GM21423 (cell line): ENCODE measurements around the gene TBCD.
"Not testable (repeated sequence)": the region's sequence is repeated elsewhere in the genome, so short reads cannot be mapped to it uniquely, and the experiment has no call there.

Source experiments
- ATAC-seq: cut with Tn5 transposase; IDR thresholded peaks from one replicate; pipeline ENCODE4 v1.9.1; 2021; ENCODE audit warnings: mild to moderate bottlenecking, moderate library complexity; ENCODE audit not compliant: unreplicated experiment

The TBCD gene

GRCh38 chr17:82964451-82964850 is 212.6 kb downstream of the TBCD start:
- not testable (repeated sequence) for ATAC-seq

- no peak for ATAC-seq
Measured at GRCh38 chr17:82964851-82965341, 213.0 kb downstream of the TBCD start.

DNA sequence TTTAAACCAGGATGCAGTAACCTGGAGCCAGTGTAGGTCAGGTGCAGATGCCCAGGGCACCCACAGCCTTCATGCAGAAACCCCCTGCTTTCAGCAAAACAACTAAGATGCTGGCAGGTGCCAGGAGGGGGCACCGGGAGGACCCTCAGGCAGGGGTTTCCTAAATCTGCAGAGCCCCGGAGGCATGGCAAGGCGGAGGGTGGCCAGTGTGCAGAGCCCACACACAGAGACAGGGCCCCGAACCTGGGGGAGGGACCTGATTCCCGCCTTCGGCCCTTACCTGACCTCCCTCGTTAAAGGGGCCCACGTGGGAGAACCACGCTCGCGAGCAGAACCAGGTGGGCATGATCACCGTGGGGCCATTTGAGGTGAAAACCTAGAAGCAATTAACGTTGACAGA is 213.5 kb downstream of the TBCD start:
- ATAC-seq, result no peak

GRCh38 chr17:82966415-82966814 is 214.6 kb downstream of the TBCD start:
- no peak for ATAC-seq

DNA sequence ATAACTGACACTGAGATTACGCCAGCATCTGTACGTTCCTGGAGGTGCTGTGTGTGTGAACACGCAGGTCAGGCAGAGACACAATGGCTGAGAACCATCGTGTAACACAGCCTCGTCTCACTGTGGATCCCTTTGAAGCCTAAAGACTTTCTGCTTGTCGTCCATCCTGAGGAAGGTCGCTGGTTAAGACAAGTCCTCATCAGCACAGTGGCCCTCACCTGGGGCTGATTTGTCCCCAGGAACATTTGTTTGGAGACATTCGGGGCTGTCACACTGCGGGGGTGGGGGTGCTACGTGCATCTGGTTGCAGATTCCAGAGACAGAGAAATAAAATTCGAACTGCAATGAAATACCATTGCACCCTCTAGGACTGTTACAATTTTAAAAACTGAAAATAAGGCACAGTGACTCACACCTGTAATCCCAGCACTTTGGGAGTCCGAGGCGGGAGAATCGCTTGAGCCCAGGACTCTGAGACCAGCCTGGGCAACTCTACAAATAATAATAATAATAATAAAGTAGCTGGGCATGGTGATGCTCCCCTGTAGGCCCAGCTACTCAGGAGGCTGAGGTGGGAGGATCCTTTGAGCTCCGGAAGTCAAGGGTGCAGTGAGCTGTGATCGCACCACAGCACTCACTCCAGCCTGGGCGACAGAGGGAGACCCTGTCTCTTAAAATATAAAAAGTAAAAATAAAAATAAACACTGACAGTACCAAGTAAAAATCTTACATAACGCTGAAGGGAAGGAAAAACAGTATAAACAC is 215.6 kb downstream of the TBCD start:
- no peak for ATAC-seq

DNA sequence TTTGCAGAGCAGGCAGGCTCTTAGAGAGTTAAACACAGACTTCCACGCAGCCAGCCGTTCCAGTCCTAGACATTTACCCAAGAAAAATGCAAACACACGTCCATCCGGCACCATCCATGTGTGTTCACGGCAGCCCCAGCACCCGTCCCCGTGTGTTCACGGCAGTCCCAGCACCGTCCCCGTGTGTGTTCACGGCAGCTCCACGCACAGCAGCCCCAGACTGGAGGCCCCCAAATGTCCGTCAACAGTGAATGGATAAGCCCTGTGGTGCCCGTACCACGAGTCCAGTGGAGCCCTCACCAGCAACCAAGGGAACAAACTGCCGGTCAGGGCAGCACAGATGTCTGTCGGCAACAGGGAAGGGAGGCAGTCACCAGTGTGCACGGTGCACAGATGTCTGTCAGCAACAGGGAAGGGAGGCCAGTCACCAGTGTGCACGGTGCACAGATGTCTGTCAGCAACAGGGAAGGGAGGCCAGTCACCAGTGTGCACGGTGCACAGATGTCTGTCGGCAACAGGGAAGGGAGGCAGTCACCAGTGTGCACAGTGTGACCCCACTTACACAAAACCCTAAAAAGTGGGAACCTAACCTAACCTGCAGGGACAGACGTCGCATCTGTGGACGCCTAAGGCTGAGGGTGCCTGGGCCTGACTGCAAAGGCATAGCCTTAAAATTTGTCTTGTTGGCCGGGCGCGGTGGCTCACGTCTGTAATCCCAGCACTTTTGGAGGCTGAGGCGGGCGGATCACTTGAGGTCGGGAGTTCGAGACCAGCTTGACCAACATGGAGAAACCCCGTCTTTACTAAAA is 216.4 kb downstream of the TBCD start:
- ATAC-seq, result not testable (repeated sequence)

GRCh38 chr17:82970067-82970466 is 218.2 kb downstream of the TBCD start:
- ATAC-seq, result no peak

- ATAC-seq, result no peak
Measured at GRCh38 chr17:82970818-82971590, 219.1 kb downstream of the TBCD start.

DNA sequence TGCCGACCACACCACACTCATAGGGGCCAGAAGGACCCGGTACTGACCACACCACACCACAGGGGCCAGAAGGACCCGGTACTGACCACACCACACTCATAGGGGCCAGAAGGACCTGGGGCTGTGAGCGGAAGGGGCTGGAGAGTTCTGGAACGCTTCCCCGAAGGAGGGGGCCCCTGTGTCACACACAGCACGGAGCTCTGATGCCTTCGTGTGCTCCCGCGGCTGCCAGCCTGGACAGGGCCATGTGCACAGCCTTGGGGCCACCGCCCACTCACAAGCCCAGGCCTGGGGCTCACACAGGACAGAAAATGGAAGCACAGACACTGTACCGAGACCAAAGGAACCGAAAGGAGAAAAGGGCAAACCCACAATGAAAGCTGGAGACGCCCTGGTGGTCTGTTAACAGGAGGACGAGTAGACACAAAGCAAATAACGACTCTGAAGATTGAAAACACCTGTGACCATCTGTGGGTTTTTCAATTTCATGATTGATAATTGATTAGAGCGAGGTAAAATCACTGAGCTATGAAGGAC is 221.0 kb downstream of the TBCD start:
- ATAC-seq, result no peak

GRCh38 chr17:82973456-82974135 is 221.7 kb downstream of the TBCD start:
- no peak for ATAC-seq

- ATAC-seq, result no peak
Measured at GRCh38 chr17:82974136-82974952, 222.5 kb downstream of the TBCD start.

- ATAC-seq, result no peak
Measured at GRCh38 chr17:82976982-82977488, 225.2 kb downstream of the TBCD start.

DNA sequence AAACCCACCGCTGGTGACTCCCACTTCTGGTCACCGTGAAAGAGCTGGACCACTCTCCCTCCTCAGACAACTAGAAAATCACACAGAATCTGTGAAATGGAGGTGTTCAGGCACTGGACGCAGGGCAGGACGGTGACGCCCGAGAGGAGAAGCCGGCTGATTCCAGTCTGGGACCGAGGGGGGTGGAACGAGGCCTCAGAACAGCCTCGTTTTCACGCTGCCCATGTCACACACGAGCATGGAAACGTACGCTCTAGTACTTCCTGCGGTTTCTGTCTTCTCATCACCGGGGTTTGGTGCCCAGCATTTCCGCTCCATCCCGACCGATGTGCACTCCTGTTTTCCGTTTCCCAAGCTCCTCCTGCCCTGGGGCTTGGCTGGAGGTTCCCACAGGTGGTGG is 225.7 kb downstream of the TBCD start:
- ATAC-seq, result no peak

DNA sequence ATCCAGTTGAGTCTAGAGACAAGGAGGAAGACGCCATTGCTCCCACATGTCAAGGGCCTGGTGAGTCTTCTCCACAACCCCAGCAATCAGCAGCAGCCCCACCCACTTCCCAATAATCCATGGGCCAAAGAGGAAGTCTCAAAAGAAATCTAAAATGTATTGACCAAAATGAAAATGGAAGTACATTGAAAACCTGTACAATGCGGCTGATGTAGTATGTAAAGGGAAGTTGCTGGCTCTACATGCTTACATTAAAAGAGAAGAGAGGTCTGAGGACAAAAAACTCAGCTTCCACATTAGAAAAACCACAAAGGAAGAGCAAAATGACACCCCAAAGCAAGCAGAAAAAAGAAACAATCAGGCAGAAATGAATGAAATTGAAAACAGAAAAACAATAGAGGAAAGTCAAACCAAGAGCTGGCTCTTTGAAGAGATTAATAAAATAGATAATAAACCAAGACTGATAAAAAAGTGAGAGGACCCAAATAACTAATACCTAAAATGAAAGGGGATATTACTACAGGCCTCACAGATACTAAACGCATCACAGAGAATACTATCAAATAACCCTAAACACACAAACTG is 227.0 kb downstream of the TBCD start:
- no peak for ATAC-seq

GRCh38 chr17:82979718-82980117 is 227.9 kb downstream of the TBCD start:
- no peak for ATAC-seq

DNA sequence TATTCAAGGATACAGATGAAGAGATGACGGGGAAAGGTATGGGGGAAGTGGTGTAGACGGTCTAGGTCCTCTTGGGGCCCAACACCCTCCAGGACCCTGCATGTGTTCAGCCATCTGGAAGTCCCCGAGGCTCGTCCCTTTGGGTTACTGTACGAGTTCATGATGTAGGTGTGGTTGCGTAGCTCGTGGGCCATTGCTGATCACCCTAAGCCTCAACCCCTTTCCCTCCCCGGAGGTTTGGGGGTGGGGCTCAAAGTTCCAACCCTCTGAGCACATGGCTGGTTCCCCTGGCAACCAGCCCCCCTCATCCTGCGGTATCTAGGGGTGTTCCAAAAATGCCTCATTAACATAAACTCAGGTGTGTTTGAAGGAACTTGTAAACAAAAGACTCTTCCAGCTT is 228.8 kb downstream of the TBCD start:
- no peak for ATAC-seq

GRCh38 chr17:82981141-82981730 is 229.4 kb downstream of the TBCD start:
- ATAC-seq, result no peak

DNA sequence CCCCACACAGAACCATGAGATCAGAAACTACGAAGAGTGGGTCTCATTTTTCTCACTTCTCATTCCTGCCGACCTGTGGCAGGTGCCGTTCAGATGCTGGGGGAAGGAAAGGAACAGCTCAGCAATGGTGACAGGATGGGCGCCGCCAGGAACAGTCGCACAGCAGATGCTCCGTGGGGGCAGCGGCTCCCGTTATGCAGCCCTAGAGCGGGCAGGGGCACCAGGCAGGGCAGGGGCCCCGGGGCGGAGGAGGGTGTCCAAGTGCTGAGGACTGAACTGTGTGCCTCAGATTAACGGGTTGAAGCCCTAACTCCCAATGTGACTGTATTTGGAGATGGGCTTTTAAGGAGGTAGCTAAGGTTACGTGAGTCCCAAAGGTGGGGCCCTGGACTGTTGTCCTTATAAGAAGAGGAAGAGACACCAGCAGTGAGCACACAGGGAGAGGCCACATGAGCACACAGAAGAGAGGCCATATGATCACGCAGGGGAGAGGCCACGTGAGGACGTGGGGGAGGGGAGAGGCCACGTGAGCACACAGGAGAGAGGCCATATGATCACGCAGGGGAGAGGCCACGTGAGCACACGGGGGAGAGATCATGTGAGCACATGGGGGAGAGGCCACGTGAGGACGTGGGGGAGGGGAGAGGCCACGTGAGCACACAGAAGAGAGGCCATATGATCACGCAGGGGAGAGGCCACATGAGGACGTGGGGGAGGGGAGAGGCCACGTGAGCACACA is 231.8 kb downstream of the TBCD start:
- no peak for ATAC-seq
